HG02938 (cell line): Measurements from ENCODE around the gene ANKHD1.
A peak's percentile ranks its signal among the peaks of the same experiment; 100 is the strongest.
"Not testable (repeated sequence)": the region's sequence is repeated elsewhere in the genome, so short reads cannot be mapped to it uniquely, and the experiment has no call there.

ENCODE experiments used
- ATAC-seq: cut with Tn5 transposase; IDR thresholded peaks from one replicate; pipeline ENCODE4 v1.9.1; 2021; ENCODE audit warnings: mild to moderate bottlenecking, moderate library complexity; ENCODE audit not compliant: unreplicated experiment

Gene ANKHD1

DNA sequence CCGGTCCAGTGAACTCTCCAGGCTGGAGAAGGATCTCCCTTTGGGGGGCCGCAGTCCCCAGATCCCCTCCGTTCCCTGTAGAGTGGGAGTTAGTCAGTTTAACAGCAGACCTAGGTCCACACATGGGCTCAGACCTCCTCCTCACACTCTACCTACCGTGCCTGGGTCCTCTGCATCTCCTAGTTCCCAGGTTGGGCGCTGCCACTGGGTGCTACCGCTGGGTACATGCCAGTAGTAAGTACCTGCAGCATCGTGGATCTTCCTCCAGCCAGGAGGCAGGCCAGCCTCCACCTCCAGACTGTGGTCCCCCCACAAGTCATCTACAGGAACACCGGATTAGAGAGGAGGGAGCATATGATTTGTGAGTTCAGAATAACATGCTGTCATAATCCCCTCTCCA, 162.0 kb downstream of the ANKHD1 start:
- ATAC-seq = no peak

DNA sequence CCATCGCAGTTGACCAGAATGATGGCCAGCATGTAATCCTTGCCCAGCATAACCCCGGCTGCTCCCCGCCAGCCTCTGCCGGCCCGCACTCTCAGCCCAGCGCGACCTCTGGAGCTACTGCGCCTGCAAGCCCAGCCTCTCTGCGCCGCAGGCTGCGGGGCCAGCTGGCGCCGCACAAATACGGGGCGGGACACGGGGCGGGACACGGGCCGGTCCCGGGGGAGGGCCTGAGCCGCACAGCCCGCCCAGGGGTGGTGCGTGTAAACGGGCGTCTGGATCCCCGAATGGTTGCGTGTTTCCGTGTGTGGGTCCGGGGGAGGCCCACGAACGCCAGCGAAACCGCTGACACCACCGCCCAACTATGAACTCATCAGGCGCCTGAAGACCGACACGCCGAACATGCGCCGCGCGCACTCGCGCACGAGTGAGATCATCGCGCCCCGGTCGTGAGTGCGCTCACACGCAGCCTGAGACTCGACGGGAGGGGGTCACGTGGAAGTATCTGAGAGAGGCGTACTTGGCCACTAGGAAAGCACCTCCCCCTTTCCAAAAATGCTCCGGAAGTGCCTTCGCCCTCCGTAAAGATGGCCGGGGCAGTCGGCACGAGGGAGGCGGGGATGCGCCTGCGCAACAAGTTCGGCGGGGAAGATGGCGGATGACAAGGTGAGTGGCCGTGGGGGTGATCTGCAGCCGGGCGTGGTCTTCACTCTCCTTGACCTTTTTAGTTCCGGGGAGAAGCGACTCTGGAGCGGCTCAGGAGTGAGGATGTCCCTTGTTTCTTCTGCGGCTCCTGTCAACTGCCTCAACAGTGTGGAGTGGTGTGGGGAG, 162.8 kb downstream of the ANKHD1 start, which contains the start of the genes APBB3 and SLC35A4:
Gene APBB3 (minus strand): TSS at position 403 of the 828 bp plus-strand sequence. CDS start 353 bp downstream, at position 50.
Gene SLC35A4 (plus strand): TSS at position 633 of the 828 bp plus-strand sequence. CDS start 2,342 bp downstream, outside the sequence.
- peak; percentile 86 for ATAC-seq

DNA sequence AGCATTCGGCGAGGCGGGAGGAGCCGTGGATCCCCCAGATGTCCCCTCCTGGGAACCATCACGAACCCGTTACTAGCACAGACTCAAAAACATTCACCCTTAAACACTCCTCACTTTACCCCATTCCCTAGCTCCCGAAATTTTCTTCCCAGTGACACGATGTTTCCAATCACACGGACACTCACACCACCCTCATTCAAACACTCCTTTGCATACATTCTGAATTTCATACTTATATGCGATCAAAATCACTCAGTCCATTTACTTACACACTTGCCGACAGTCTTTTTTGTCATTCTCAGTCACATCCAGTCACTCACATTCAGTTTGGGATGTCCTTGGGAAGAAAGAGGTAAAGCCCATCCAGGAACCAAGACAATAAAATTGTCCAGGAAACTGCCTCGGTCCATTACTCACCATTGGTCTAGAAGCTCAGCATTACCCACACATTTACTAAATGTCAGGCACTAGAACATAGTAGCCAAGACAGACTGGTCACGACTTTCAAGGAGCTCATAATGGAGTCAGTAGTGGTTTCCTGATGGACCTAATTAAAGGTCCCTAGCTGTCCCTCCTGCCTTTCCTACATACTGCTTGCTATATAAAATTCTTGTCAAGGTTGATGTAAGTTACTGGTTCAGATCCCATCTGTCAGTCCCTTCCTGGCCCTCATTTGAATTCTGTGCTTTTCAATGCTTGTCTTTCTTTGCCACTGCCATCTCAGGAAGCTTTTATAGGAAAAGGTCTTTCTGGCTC, 163.6 kb downstream of the ANKHD1 start:
- ATAC-seq = no peak

DNA sequence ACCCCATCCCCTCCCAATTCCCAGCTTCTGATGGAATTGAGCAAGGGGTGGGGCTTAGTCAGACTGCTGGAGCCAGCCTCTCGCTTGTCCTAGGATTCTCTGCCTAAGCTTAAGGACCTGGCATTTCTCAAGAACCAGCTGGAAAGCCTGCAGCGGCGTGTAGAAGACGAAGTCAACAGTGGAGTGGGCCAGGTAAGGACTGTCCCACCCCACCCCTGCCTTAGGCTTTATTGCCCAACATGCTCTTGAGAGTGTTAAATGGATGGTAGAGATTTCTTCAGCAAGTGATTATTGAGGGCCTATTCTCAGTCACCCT, 164.1 kb downstream of the ANKHD1 start:
- no peak for ATAC-seq

DNA sequence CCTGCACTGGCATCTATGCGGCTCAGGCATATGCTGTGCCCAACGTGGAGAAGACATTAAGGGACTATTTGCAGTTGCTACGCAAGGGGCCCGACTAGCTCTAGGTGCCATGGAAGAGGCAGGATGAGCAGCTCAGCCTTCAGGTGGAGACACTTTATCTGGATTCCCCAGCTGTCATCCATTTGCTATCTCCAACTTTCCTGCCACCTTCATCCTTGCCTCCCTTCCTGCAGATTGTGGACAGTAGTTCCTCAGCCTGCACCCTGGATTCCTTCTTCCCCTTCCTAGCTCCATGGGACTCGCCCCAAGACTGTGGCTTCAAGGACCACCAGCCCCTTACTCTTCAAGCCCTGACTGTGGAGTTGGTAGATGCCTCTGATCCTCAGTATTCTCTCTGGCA, 165.0 kb downstream of the ANKHD1 start:
- ATAC-seq = no peak

DNA sequence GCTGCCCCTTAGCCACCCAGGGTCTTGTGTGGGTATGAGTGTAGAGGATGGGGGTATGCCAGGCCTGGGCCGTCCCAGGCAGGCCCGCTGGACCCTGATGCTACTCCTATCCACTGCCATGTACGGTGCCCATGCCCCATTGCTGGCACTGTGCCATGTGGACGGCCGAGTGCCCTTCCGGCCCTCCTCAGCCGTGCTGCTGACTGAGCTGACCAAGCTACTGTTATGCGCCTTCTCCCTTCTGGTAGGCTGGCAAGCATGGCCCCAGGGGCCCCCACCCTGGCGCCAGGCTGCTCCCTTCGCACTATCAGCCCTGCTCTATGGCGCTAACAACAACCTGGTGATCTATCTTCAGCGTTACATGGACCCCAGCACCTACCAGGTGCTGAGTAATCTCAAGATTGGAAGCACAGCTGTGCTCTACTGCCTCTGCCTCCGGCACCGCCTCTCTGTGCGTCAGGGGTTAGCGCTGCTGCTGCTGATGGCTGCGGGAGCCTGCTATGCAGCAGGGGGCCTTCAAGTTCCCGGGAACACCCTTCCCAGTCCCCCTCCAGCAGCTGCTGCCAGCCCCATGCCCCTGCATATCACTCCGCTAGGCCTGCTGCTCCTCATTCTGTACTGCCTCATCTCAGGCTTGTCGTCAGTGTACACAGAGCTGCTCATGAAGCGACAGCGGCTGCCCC, 165.6 kb downstream of the ANKHD1 start:
- ATAC-seq = no peak

DNA sequence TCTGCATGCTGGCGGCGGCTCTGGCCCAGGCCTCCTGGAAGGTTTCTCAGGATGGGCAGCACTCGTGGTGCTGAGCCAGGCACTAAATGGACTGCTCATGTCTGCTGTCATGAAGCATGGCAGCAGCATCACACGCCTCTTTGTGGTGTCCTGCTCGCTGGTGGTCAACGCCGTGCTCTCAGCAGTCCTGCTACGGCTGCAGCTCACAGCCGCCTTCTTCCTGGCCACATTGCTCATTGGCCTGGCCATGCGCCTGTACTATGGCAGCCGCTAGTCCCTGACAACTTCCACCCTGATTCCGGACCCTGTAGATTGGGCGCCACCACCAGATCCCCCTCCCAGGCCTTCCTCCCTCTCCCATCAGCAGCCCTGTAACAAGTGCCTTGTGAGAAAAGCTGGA, 166.2 kb downstream of the ANKHD1 start:
- ATAC-seq = no peak

DNA sequence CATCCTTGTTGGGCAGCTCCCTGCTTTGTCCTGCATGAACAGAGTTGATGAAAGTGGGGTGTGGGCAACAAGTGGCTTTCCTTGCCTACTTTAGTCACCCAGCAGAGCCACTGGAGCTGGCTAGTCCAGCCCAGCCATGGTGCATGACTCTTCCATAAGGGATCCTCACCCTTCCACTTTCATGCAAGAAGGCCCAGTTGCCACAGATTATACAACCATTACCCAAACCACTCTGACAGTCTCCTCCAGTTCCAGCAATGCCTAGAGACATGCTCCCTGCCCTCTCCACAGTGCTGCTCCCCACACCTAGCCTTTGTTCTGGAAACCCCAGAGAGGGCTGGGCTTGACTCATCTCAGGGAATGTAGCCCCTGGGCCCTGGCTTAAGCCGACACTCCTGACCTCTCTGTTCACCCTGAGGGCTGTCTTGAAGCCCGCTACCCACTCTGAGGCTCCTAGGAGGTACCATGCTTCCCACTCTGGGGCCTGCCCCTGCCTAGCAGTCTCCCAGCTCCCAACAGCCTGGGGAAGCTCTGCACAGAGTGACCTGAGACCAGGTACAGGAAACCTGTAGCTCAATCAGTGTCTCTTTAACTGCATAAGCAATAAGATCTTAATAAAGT, 166.9 kb downstream of the ANKHD1 start:
- no peak for ATAC-seq

DNA sequence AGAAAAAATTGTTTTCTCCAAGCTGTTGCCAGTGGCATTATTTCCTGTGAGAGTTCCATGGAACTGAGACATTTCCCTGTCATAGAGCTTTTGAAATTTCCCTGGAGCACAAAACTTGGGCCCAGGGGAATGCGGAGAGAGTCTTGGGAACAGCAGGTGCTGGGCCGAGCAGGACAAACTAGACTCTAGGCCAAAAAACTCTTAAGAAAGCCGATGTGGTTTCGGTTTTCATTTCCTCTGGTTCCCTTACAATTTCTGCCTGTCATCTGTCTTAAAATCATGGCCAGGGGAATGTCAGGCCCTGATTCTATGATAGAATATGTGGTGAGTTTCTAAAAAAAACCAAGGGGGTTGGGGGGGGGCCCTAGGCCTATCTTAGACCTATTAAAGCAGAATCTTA, 167.6 kb downstream of the ANKHD1 start:
- ATAC-seq = peak; percentile 29

DNA sequence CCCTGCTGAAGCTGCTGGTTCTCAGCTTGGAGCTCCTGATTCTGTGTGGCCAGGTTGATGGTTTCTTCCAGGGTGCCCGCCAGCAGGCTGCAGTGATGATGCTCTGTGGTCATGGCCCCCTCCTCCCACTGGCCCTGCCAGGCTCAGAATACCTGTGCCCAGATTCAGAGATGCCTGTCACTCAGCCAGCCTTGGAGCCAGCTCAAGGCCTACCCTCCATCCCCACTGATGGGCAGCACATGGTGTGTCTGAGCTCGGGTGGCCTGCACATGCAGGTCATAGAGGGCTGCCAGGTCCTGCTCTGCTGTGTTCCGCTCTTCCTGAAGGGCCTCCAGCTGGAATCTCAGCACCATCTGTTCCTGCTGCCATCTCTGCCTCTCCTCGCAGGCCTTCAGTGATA, 168.4 kb downstream of the ANKHD1 start:
- no peak for ATAC-seq

DNA sequence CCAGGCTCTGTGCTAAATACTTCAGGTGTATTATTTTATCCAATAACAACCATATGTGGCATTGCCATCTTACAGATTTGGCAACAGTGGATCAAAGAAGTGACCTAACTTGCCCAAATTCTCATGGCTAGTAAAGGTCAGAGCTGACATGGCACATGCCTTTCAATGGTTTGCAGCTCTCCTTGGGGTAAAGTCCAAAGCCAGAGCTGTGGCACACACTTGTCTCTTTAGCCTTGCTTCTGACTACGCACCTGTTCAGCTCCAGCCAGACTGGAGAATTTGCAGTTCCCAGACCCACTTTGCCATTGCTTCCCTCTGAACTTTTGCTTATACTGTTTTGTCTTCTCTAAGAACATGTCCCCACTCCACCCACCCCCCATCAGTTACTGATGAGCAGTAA, 168.9 kb downstream of the ANKHD1 start:
- ATAC-seq = no peak

DNA sequence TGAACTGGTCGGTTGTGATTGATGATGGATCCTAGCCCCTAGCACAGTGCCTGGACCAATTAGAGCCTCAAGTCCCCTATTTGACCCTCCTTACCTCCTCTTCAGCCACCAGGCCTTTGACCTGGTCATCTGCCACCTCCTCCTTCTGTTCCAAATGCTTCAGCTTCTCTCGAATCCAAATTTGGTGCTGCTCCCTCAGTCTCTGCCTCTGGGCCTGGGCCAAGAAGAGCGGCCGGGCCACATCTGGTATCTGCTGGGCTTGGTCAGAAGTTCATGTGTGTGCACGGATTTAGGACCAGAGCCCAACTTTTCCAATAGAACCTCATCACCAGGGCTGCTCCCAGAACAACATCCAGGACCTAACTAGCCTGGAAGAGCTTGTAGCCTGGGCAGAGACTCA, 169.5 kb downstream of the ANKHD1 start:
- ATAC-seq = no peak

DNA sequence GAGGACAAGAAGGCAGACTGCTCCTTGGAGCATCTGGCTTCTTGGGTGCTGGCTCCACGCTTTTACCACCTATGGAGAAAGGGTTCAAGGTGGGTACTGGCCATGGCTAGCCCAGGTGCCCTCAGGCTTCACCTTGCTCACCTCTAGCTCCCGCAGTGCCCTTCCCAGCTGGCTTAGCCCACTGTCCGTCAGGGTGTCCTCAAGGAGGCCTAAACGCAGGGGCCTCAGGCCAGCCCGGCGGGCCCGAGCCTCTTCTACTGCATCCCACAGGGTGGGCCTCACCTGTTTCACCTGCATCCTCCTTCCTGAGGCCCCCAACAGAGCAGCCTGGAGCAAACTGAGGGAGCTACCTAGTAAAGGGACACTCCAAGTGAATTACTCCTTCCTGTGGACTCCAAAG, 172.1 kb downstream of the ANKHD1 start:
- ATAC-seq = no peak

DNA sequence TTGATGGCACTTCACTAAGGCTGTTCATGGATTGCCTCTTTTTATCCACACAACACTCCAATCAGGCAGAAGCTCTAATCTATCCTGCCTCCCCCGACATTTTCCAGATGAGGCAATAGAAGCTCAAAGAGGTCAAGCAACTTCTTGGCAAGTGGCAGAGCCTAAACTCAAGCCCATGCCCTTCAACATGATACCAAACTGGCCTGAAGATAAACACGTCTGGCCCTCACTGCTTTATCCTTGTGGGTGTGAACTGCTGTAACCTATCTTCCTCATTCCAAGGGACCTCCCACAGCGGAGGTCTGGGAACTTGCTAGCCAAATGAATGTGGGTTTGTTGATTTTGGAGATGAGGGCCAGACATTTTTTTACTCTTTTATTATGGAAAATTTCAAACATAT, 172.5 kb downstream of the ANKHD1 start:
- ATAC-seq = no peak

DNA sequence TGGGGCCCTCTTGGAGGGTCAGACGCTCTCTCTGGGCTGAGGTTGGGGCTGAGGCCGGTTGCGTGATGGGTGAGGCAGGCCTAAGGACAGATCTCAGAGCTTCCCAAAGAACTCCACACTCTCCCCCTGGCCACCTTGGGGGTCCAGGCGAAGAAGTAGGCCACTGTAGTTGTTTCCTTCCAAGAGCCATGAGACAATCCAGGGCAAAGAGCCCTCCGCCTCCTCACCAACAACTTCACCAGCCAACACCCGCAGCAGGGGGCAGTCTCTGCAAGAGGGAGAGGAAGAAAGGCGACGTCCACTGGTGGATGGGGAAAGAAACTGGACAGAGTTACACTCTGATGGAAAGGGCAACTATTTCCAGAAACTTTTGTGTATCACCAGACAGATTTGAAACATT, 173.7 kb downstream of the ANKHD1 start:
- no peak for ATAC-seq

DNA sequence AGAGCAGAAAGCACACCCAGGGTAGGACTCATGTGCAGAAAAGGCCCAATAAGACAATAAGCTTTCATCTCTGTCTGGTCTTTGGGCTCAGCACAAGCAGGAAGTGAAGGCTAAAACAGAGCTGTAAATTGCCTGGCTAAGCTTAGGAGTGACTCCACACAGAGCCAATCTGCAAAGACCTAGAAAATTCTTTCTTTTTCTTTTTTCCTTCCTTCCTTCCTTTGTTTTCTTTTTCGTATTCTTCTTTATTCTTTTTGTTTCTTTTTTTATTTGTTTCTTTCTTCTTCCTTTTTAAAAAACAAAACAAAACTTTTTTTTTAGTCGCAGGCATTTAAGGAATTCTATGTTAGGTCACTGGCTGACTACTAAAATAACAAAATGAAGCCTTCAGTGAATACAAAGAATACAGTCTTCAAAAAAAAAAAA, 175.2 kb downstream of the ANKHD1 start:
- ATAC-seq = no peak

DNA sequence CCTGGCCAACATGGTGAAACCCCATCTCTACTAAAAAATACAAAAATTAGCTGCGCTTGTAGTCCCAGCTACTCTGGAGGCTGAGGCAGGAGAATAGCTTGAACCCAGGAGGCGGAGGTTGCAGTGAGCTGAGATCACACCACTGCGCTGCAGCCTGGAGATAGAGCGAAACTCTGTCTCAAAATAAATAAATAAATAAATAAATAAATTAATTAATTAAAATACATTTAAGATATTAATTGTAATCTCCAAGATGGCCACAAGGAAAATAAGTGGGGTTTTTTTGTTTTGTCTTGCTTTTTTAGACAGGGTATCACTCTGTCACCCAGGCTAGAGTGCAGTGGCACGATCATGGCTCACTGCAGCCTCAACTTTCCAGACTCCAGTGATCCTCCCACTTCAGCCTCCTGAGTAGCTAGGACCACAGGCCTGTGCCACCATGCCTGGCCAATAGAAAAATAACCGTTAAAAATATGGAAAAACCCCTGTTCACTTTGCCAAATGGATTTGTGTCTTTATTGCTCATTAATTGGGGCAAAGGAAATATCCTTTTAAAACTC, 177.6 kb downstream of the ANKHD1 start:
- ATAC-seq = not testable (repeated sequence)

DNA sequence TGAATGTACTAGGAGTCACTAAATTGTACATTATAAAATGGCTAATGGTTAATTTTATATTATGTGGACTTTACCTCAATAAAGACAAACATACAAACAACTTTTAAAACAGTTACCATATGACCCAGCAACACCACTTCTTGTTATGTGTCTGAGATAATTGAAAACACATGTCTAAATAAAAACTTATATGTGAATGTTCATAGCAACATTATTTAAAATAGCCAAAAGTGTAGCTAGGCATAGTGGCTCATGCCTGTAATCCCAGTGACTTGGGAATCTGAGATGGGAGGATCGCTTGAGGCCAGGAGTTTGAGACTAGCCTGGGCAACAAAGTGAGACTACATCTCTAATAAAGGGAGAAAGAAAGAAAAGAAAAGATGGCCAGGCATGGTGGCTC, 185.9 kb downstream of the ANKHD1 start:
- no peak for ATAC-seq

DNA sequence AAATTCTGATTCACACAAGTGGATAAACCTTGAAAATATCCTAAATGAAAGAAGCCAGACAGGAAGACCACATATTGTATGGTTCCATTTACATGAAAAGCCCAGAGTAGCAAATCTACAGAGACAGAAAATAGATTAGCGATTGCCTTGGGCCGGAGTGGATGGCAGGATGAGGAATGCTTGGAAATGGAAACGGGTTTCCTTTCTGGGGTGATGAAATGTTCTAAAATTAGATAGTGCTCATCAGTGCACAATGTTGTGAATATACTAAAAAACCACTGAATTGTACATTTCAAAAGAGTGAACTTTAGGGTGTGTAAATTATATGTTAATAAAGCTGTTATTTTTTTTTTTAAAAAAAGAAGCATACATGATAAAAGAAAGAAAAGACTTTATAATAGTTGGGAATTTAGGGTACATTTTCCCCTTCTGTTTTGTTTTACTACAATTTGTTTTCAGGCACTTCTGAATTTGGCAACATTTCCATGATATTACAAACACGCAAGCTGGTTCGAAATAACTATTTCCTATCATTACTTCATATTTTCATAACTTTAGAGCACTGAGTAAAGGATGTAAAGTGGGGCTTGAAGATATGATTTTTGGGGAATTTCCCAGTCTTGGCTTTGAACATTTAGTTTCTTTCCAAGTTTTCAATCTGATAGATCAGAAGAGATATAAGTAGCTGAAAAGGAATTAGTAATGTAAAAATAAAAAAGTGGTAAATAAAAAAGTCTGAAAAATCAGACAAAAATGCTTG, 186.9 kb downstream of the ANKHD1 start:
- ATAC-seq = no peak
